Body of pancreas (tissue), 4 donors: Measurements from ENCODE around the gene FRRS1L. TPM values are rescaled to one million over a fixed set of nuclear protein-coding genes. Genes with fewer than 3 reads are reported as not detected.
A peak's percentile ranks its signal among the peaks of the same experiment; 100 is the strongest.

ENCODE experiments used
- ATAC-seq: fragments of 150-250 bp; one replicate; pipeline ENCODE4 v1.9.1; 2016
- DNase-seq, 4 donors: peaks; one replicate each; pipeline ENCODE4 v3.0.0-alpha.2; 2019
- H3K27ac ChIP-seq, 4 donors: fragments of 200-600 bp; sonication (generic); 1 replicate in 3 of 4; 2 replicates in 1 of 4; pipeline versions ENCODE4 v1.5.1 to v1.6.1; 2016 to 2019; ENCODE audit warnings: mild to moderate bottlenecking in 1 of 4, mixed read lengths in 1 of 4, moderate library complexity in 1 of 4
- H3K27me3 ChIP-seq, 2 donors: fragments of 200-600 bp; sonication (generic); one replicate each; pipeline ENCODE4 v1.6.0; 2016; ENCODE audit warnings: mild to moderate bottlenecking in 1 of 2
- H3K36me3 ChIP-seq, 2 donors: fragments of 200-600 bp; sonication (generic); replicated peaks in 1 of 2; 2 replicates each; pipeline ENCODE4 v1.5.1; 2016; ENCODE audit warnings: low read depth in 2 of 2; ENCODE audit not compliant: insufficient read depth in 1 of 2
- H3K4me1 ChIP-seq: fragments of 200-600 bp; sonication (generic); one replicate; pipeline ENCODE4 v1.6.0; 2016
- H3K4me3 ChIP-seq, 2 donors: fragments of 200-600 bp; sonication (generic); 1 replicate in 1 of 2; 2 replicates in 1 of 2; pipeline ENCODE4 v1.5.1; 2016 to 2019
- H3K9me3 ChIP-seq, 3 donors: fragments of 200-600 bp; sonication (generic); 1 replicate in 2 of 3; 2 replicates in 1 of 3; pipeline ENCODE4 v1.5.1; 2016
- CTCF ChIP-seq, 7 experiments: fragments of 450-650 bp in 4 of 7; fragments of 200-600 bp in 3 of 7; sonication (generic) in 3 of 7; IDR thresholded peaks; one replicate each; pipeline ENCODE4 v1.5.1; 2016 to 2019; ENCODE audit warnings: antibody characterized with exemption in 7 of 7
- POLR2A ChIP-seq, 3 donors: fragments of 450-650 bp; IDR thresholded peaks; one replicate each; pipeline ENCODE4 v1.6.1; 2016; ENCODE audit warnings: antibody characterized with exemption in 3 of 3, mild to moderate bottlenecking in 2 of 3
- WGBS, 2 donors: methylation state at CpG; one replicate each; pipeline ENCODE4 v1.1.5; 2017; 5-methylcytosine and 5-hydroxymethylcytosine counted together
- intact Hi-C: fragments of 100-400 bp; cut with DNase I; formaldehyde crosslinking; loops from one replicate; pipeline ENCODE4 v1.15.1; 2023
- total RNA-seq, 2 donors: library from RNA; depleted of rRNA; stranded (reverse); fragments of >200 nt; gene quantifications; one replicate each; pipeline ENCODE4 v1.1.0, GENCODE V29; 2016

FRRS1L gene
- total RNA-seq, 2 donors from 2014 or later, result 0.33 to 0.52 TPM

- Histone ChIP-seq H3K27ac (peak overlapping the region; percentile 31 to 77 (median 71)), H3K4me1 (peaks cover 98% of the 10 kb centered on the region), H3K36me3 (no peaks in the 10 kb centered on the region), H3K4me3 (no peak overlapping the region), H3K9me3 (no peaks in the 10 kb centered on the region), H3K27me3 (no peaks in the 10 kb centered on the region)
- WGBS, 2 donors, result 44 to 47% methylated on average over 3 of the region's 3 CpGs
- intact Hi-C loops, result no loop called here
- ATAC-seq (no peak), DNase-seq (no peak)
- TF ChIP-seq POLR2A (IDR thresholded peaks at IDR 0.05) (no peak), CTCF (IDR thresholded peaks at IDR 0.05) (no peak)
Observed at GRCh38 chr9:109113254-109113653, 53.8 kb downstream of the FRRS1L start.

- peak; percentile 40 for ATAC-seq
Observed at GRCh38 chr9:109110329-109111021, 56.6 kb downstream of the FRRS1L start.

GRCh38 chr9:109109967-109110328 is 57.1 kb downstream of the FRRS1L start:
- TF ChIP-seq POLR2A (IDR thresholded peaks at IDR 0.05) (no peak), CTCF (IDR thresholded peaks at IDR 0.05) (no peak)
- Histone ChIP-seq H3K4me1 (peaks cover 84% of the 10 kb centered on the region), H3K4me3 (no peak overlapping the region), H3K27me3 (no peaks in the 10 kb centered on the region), H3K36me3 (peaks cover 4% of the 10 kb centered on the region in 2 donors), H3K27ac (peak overlapping the region; percentile 48 to 77 (median 56)), H3K9me3 (no peaks in the 10 kb centered on the region)
- peak; percentile 30 for ATAC-seq
- intact Hi-C loops, result no loop called here
- no peak for DNase-seq

More at GRCh38 chr9:109110329-109111021, 56.6 kb downstream of the FRRS1L start:
- intact Hi-C loops, result no loop called here
- no peak for TF ChIP-seq POLR2A (IDR thresholded peaks at IDR 0.05)
- TF ChIP-seq CTCF (IDR thresholded peaks at IDR 0.05), result no peak
- H3K27me3 ChIP-seq, result no peaks in the 10 kb centered on the region
- DNase-seq, result no peak
- 25 to 47% methylated on average over 5 of the region's 5 CpGs for WGBS, 2 donors
- H3K27ac ChIP-seq, result peak overlapping the region; percentile 48 to 77 (median 64)
- H3K4me1 ChIP-seq, result peaks cover 89% of the 10 kb centered on the region
- no peak overlapping the region for H3K4me3 ChIP-seq
- H3K36me3 ChIP-seq, result peaks cover 0 to 3% of the 10 kb centered on the region in 2 donors
- H3K9me3 ChIP-seq, result no peaks in the 10 kb centered on the region

- H3K9me3 ChIP-seq, result no peaks in the 10 kb centered on the region
- peaks cover 67% of the 10 kb centered on the region for H3K4me1 ChIP-seq
- intact Hi-C loops, result no loop called here
- no peaks in the 10 kb centered on the region for H3K27me3 ChIP-seq
- peaks cover 4% of the 10 kb centered on the region in 2 donors for H3K36me3 ChIP-seq
- 46 to 47% methylated on average over 4 of the region's 4 CpGs for WGBS, 2 donors
- no peak overlapping the region for H3K4me3 ChIP-seq
- DNase-seq (no peak), ATAC-seq (no peak)
- TF ChIP-seq CTCF (IDR thresholded peaks at IDR 0.05) (no peak), POLR2A (IDR thresholded peaks at IDR 0.05) (no peak)
- H3K27ac ChIP-seq, result peak overlapping the region in 1 of 4 donors; percentile 4
Observed at GRCh38 chr9:109108318-109108717, 58.7 kb downstream of the FRRS1L start.
